ENCODE measurements around the gene NSUN2.
A peak's percentile ranks its signal among the peaks of the same experiment; 100 is the strongest.

Gene NSUN2

DNA sequence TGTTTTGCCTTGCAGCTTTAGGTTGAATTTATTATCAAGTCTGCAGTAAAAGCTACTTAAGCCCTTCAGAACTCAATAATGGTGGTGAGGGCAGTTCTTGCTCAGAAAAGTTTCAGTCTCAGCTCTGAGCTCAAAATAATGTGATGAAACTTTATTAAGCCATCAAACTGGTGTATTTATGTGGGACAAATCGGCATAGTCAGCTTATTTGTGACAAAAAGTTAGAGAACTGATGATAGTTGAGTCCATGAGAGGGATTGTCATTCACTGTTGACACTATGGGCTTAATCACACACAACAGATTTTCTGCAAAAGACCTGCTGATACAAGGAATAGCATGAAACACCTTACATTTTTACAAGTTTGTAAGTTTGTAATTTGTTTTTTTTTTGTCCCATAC is 9.8 kb upstream of the NSUN2 start:
- no peak for DNase-seq

DNA sequence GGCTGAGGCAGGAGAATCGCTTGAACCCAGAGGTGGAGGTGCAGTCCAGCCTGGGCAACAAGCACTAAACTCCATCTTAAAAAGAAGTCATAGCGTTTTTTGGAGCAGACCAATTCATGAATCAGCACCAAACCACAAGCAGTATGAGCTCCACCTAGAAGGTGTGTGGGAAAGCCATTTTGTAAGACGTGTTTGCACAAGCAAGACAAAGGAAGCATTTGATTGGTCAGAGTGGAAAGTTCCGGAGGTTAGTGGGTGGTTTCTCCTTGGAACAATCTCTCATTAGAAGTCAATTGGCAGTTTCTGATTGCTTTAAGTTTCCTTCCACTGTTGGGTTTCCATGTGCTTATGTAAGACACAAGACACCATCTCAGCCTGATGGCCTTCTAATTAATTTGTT is 5.4 kb upstream of the NSUN2 start:
- DNase-seq = peak; percentile 40 to 42

- DNase-seq = no peak
Observed at GRCh38 chr5:6637590-6637989, 4.7 kb upstream of the NSUN2 start.

- DNase-seq = no peak
Observed at GRCh38 chr5:6637022-6637421, 4.2 kb upstream of the NSUN2 start.

DNA sequence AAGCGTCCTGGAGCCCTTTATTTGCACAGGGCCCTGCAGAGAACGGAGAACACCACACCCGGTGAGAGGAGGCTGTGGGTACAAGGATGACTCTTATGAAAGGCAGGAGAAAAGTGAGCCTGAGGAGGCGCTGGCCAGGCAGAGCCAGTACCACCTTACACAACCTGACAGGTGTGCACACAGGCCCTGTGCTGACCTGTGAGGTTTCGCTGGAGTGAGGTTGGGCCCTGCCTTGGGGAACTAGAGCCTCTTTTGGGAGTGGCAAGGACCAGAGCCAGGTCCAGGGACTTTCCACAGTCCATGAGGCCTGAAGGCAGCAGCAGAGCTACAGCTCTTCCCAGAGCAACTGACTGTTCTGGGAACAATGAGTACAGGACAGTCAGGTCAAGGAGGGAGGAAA is 3.4 kb upstream of the NSUN2 start:
- no peak for DNase-seq

GRCh38 chr5:6634788-6635430 is 2.1 kb upstream of the NSUN2 start:
- no peak for DNase-seq

DNA sequence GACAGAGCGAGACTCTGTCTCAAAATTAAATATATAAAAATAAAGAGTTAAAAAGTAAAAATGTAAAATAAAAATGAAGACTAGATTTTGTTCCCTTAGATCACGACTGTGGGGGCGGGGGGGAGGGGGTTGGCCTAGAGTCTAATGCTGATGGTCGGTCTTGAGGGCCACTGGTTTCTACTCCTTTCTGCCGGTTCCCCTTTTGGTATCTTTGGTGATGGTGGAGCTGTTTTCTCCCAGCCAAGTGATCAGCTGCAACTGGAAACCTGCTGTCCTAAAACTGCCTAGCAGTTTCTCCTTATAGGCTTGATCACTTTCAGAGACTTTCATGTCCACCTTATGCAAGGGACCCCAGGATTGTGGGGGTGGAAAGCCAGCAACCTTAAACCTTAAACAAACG is 1.5 kb upstream of the NSUN2 start:
- DNase-seq = peak; percentile 46 to 51

- peak in 1 of 2 donors; percentile 32 for DNase-seq
Observed at GRCh38 chr5:6633469-6634245, 813 bp upstream of the NSUN2 start.

DNA sequence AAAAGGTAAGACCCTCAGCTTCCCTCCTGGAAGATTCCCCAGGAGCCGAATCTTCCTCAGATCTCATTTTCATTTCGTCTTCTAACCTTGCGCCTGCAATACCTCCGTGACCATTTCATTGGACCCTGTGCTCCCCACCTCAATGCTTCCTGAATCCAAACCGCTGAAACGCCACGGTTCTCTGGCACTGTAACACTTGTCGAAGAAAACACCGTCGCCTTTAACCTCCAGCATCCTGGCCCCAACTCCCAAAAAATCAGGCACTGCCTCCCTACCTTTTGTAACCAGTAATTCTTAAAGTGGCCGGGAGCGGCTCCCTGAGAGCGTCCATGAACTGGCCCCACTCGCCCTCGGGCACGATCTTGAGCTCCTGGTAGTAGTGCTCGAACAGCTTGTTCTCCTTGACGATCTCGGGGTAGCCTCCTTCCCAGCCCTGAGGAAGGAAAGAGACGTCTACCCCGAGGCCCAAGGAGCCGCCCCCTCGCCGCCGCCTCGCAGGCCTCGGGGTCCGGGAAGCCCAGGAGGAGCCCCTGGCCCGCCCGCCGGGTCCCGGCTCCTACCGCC is 438 bp downstream of the NSUN2 start:
- DNase-seq = peak in 1 of 2 donors; percentile 36

GRCh38 chr5:6631441-6631840 is 1.4 kb downstream of the NSUN2 start:
- no peak for DNase-seq

GRCh38 chr5:6626508-6626907 is 6.3 kb downstream of the NSUN2 start:
- no peak for DNase-seq

- DNase-seq = no peak
Observed at GRCh38 chr5:6623941-6624340, 8.9 kb downstream of the NSUN2 start.

- DNase-seq = no peak
Observed at GRCh38 chr5:6623228-6623627, 9.6 kb downstream of the NSUN2 start.

- no peak for DNase-seq
Observed at GRCh38 chr5:6616632-6617031, 16.2 kb downstream of the NSUN2 start.

- DNase-seq = no peak
Observed at GRCh38 chr5:6615034-6615815, 17.6 kb downstream of the NSUN2 start.

- DNase-seq = no peak
Observed at GRCh38 chr5:6611334-6612256, 21.2 kb downstream of the NSUN2 start.

- DNase-seq = no peak
Observed at GRCh38 chr5:6608016-6608415, 24.8 kb downstream of the NSUN2 start.

GRCh38 chr5:6607559-6607936 is 25.3 kb downstream of the NSUN2 start:
- no peak for DNase-seq

- peak; percentile 19 to 31 for DNase-seq
Observed at GRCh38 chr5:6606884-6607558, 25.8 kb downstream of the NSUN2 start.

- DNase-seq = no peak
Observed at GRCh38 chr5:6604946-6605345, 27.9 kb downstream of the NSUN2 start.

- no peak for DNase-seq
Observed at GRCh38 chr5:6604341-6604740, 28.5 kb downstream of the NSUN2 start.

DNA sequence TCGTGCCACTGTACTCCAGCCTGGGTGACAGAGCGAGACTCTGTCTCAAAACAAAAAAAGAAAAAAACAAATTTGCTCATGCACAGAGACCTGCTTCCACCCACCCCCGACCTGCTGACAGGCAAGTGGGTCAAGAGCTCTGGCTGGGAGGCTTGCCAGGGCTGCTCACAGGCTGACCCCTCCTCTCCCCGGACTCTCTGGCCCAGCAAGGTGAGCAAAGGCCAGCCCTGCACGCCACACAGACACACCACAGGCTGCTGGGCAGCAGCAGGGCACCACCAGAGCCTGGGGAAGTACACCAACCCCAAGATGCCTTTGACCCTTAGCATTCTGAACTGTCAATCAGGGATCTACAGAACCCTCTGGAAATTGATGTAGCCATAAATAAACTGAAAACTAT is 29.2 kb downstream of the NSUN2 start:
- DNase-seq = no peak
